ENCODE results near the gene ZNF112.

Gene ZNF112

GRCh38 chr19:44282846-44283245, 73.6 kb downstream of the ZNF112 start:
- TF ChIP-seq TAF1 (IDR thresholded peaks at IDR 0.05; ENCODE audit: low read depth, low read length) (no peak), POLR2AphosphoS5 (IDR thresholded peaks at IDR 0.05; ENCODE audit: low read depth, low read length) (no peak), POLR2A (IDR thresholded peaks at IDR 0.05; ENCODE audit: low read depth, low read length) (no peak), PAX5 (IDR thresholded peaks at IDR 0.05; ENCODE audit: insufficient read depth, low read length, severe bottlenecking) (no peak), SPI1 (IDR thresholded peaks at IDR 0.05; ENCODE audit: low read depth, low read length) (no peak), POU2F2 (IDR thresholded peaks at IDR 0.05; ENCODE audit: low read depth, low read length) (no peak)
- DNase-seq (ENCODE audit: insufficient read length, low spot score) (no peak), FAIRE-seq (no peak)

GRCh38 chr19:44280916-44281315, 75.6 kb downstream of the ZNF112 start:
- DNase-seq (ENCODE audit: insufficient read length, low spot score) (no peak), FAIRE-seq (no peak)
- TF ChIP-seq POU2F2 (IDR thresholded peaks at IDR 0.05; ENCODE audit: low read depth, low read length) (no peak), PAX5 (IDR thresholded peaks at IDR 0.05; ENCODE audit: insufficient read depth, low read length, severe bottlenecking) (no peak), POLR2AphosphoS5 (IDR thresholded peaks at IDR 0.05; ENCODE audit: low read depth, low read length) (no peak), SPI1 (IDR thresholded peaks at IDR 0.05; ENCODE audit: low read depth, low read length) (no peak), TAF1 (IDR thresholded peaks at IDR 0.05; ENCODE audit: low read depth, low read length) (no peak), POLR2A (IDR thresholded peaks at IDR 0.05; ENCODE audit: low read depth, low read length) (no peak)

GRCh38 chr19:44278181-44278690, 78.2 kb downstream of the ZNF112 start:
- FAIRE-seq (no peak), DNase-seq (ENCODE audit: insufficient read length, low spot score) (no peak)
- TF ChIP-seq PAX5 (IDR thresholded peaks at IDR 0.05; ENCODE audit: insufficient read depth, low read length, severe bottlenecking) (no peak), SPI1 (IDR thresholded peaks at IDR 0.05; ENCODE audit: low read depth, low read length) (no peak), POLR2AphosphoS5 (IDR thresholded peaks at IDR 0.05; ENCODE audit: low read depth, low read length) (no peak), TAF1 (IDR thresholded peaks at IDR 0.05; ENCODE audit: low read depth, low read length) (no peak), POLR2A (IDR thresholded peaks at IDR 0.05; ENCODE audit: low read depth, low read length) (no peak), POU2F2 (IDR thresholded peaks at IDR 0.05; ENCODE audit: low read depth, low read length) (no peak)

GRCh38 chr19:44277331-44277730, 79.1 kb downstream of the ZNF112 start:
- no peak for TF ChIP-seq POLR2AphosphoS5 (IDR thresholded peaks at IDR 0.05; ENCODE audit: low read depth, low read length)
- TF ChIP-seq PAX5 (IDR thresholded peaks at IDR 0.05; ENCODE audit: insufficient read depth, low read length, severe bottlenecking) = no peak
- no peak for TF ChIP-seq SPI1 (IDR thresholded peaks at IDR 0.05; ENCODE audit: low read depth, low read length)
- no peak for TF ChIP-seq TAF1 (IDR thresholded peaks at IDR 0.05; ENCODE audit: low read depth, low read length)
- TF ChIP-seq POLR2A (IDR thresholded peaks at IDR 0.05; ENCODE audit: low read depth, low read length) = no peak
- TF ChIP-seq POU2F2 (IDR thresholded peaks at IDR 0.05; ENCODE audit: low read depth, low read length) = no peak
- DNase-seq (ENCODE audit: insufficient read length, low spot score) (no peak), FAIRE-seq (no peak)
